CD4-positive, alpha-beta T cell (primary cell): ENCODE results near the gene NFKBIA. TPM values are rescaled to one million over a fixed set of nuclear protein-coding genes. Genes with fewer than 3 reads are reported as not detected.

Source experiments
- ATAC-seq: fragments of 200-7000 bp; cut with Tn5 transposase; one replicate; pipeline ENCODE4 v1.10.0; 2022; ENCODE audit warnings: mild to moderate bottlenecking; ENCODE audit not compliant: poor library complexity
- CTCF ChIA-PET: fragments of 350-600 bp; sonication (Branson Sonifier 250); formaldehyde crosslinking; loops from one replicate; lab custom pipeline; 2021; ENCODE audit warnings: antibody characterized with exemption, inconsistent platforms; lab: Charles Lee
- POLR2A ChIA-PET: fragments of 350-600 bp; sonication (Branson Sonifier 250); formaldehyde crosslinking; loops from one replicate; lab custom pipeline; 2021; ENCODE audit warnings: antibody characterized with exemption, inconsistent platforms; lab: Charles Lee
- DNase-seq, 14 experiments: peaks; one replicate each; pipeline ENCODE4 v3.0.0-alpha.2; 2013 to 2020; ENCODE audit warnings: mixed read lengths in 2 of 14
- H3K27ac ChIP-seq, 2 donors: one replicate each; pipeline versions ENCODE4 v1.5.1 to v1.7.0; 2013; ENCODE audit warnings: low read length in 2 of 2, low read depth in 1 of 2, mild to moderate bottlenecking in 1 of 2
- H3K27me3 ChIP-seq, 2 experiments: 1 replicate in 1 of 2; 2 replicates in 1 of 2; pipeline versions ENCODE4 v1.6.1 to v1.7.0; 2013; ENCODE audit warnings: low read length in 2 of 2, control low read depth in 1 of 2, mild to moderate bottlenecking in 1 of 2, moderate library complexity in 1 of 2; ENCODE audit not compliant: insufficient read depth in 2 of 2, control insufficient read depth in 1 of 2
- H3K36me3 ChIP-seq: one replicate; pipeline ENCODE4 v1.6.1; 2013; ENCODE audit warnings: low read length, control low read depth; ENCODE audit not compliant: insufficient read depth
- H3K4me1 ChIP-seq: one replicate; pipeline ENCODE4 v1.6.1; 2013; ENCODE audit warnings: low read length, control low read depth; ENCODE audit not compliant: insufficient read depth
- H3K4me3 ChIP-seq: one replicate; pipeline ENCODE4 v1.5.1; 2013; ENCODE audit warnings: mild to moderate bottlenecking, low read length, moderate library complexity
- H3K9me3 ChIP-seq, 2 experiments: 1 replicate in 1 of 2; 2 replicates in 1 of 2; pipeline versions ENCODE4 v1.6.1 to v1.7.0; 2013; ENCODE audit warnings: low read length in 2 of 2, mild to moderate bottlenecking in 2 of 2, control low read depth in 1 of 2, moderate library complexity in 1 of 2; ENCODE audit not compliant: control insufficient read depth in 1 of 2, insufficient read depth in 1 of 2
- H3K27ac Mint-ChIP-seq: one replicate; pipeline ENCODE4 v1.8.0; 2020; ENCODE audit warnings: mixed read lengths
- H3K27me3 Mint-ChIP-seq: one replicate; pipeline ENCODE4 v1.8.0; 2021; ENCODE audit warnings: mixed read lengths
- H3K36me3 Mint-ChIP-seq: one replicate; pipeline ENCODE4 v1.8.0; 2021; ENCODE audit warnings: low read depth, mixed read lengths
- H3K4me1 Mint-ChIP-seq: one replicate; pipeline ENCODE4 v1.8.0; 2021; ENCODE audit warnings: low read depth, mixed read lengths
- H3K4me3 Mint-ChIP-seq: one replicate; pipeline ENCODE4 v1.8.0; 2020; ENCODE audit warnings: mild to moderate bottlenecking, mixed read lengths
- H3K9me3 Mint-ChIP-seq: one replicate; pipeline ENCODE4 v1.8.0; 2020; ENCODE audit warnings: mixed read lengths
- intact Hi-C, 2 experiments: fragments of 100-400 bp; cut with DNase I in 1 of 2; cut with micrococcal nuclease in 1 of 2; formaldehyde crosslinking; loops; one replicate each; pipeline versions ENCODE4 v1.15.1 to v1.9.0; 2023 to 2025; cut with DNase I, micrococcal nuclease
- total RNA-seq, 174 experiments: library from RNA in 2 of 174; stranded (reverse) in 2 of 174; gene quantifications; one replicate each; pipeline ENCODE4 v1.2.3 and lab custom pipeline; 2021 to 2026
- TF ChIP-seq, protein P1 (sequence below): fragments of 200-600 bp; IDR thresholded peaks from one replicate; pipeline ENCODE4 v1.8.0; 2022; ENCODE audit warnings: antibody characterized with exemption, mild to moderate bottlenecking

Gene NFKBIA
- total RNA-seq, 2 experiments from 2014 or later, result 977 to 1,030 TPM

GRCh38 chr14:35387219-35387618 lies 17.3 kb downstream of the NFKBIA start:
- ChIA-PET CTCF (no interaction called here), POLR2A (no interaction called here)
- Mint-ChIP-seq H3K9me3 (no peaks in the 10 kb centered on the region), H3K4me1 (no peaks in the 10 kb centered on the region), H3K4me3 (no peak overlapping the region), H3K27me3 (no peaks in the 10 kb centered on the region), H3K27ac (no peak overlapping the region), H3K36me3 (no peaks in the 10 kb centered on the region)
- intact Hi-C loops, result loop anchor here in 1 of 2 experiments (5.0 kb wide), 1 partner anchor 35 kb away; no protein-coding TSS in a partner anchor
- H3K4me3 ChIP-seq, result no peak overlapping the region
- H3K27me3 ChIP-seq, result no peaks in the 10 kb centered on the region
- DNase-seq (no peak), ATAC-seq (no peak)
- TF ChIP-seq, protein P1, sequence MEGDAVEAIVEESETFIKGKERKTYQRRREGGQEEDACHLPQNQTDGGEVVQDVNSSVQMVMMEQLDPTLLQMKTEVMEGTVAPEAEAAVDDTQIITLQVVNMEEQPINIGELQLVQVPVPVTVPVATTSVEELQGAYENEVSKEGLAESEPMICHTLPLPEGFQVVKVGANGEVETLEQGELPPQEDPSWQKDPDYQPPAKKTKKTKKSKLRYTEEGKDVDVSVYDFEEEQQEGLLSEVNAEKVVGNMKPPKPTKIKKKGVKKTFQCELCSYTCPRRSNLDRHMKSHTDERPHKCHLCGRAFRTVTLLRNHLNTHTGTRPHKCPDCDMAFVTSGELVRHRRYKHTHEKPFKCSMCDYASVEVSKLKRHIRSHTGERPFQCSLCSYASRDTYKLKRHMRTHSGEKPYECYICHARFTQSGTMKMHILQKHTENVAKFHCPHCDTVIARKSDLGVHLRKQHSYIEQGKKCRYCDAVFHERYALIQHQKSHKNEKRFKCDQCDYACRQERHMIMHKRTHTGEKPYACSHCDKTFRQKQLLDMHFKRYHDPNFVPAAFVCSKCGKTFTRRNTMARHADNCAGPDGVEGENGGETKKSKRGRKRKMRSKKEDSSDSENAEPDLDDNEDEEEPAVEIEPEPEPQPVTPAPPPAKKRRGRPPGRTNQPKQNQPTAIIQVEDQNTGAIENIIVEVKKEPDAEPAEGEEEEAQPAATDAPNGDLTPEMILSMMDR, result no peak
- peaks cover 4% of the 10 kb centered on the region for H3K4me1 ChIP-seq
- H3K9me3 ChIP-seq, result no peaks in the 10 kb centered on the region
- H3K36me3 ChIP-seq, result no peaks in the 10 kb centered on the region
- H3K27ac ChIP-seq, result no peak overlapping the region

DNA sequence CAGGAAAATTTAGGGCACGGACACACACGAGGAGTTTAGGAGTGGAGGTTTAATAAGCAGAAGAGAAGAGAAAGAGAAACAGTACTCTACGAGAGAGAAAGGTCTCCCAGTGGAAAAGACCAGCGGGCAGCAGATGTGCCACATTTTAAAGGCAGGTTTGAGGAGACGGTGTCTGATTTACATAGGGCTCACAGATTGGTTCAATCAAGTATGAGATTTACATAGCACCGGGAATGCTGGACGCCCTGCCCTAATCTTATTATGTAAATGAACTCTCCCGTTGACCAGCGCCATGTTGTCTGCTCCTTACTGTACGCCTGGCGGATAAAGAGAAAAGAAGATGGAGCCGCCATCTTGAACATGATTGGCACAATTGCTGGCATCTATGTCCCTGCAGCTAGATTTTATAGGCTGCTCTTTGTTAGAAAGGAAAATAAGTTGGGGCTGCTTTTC lies 17.9 kb downstream of the NFKBIA start:
- no peak for ATAC-seq
- Histone ChIP-seq H3K36me3 (no peaks in the 10 kb centered on the region), H3K9me3 (no peaks in the 10 kb centered on the region), H3K4me1 (peaks cover 4% of the 10 kb centered on the region), H3K27ac (no peak overlapping the region), H3K27me3 (no peaks in the 10 kb centered on the region), H3K4me3 (no peak overlapping the region)
- no peaks in the 10 kb centered on the region for H3K9me3 Mint-ChIP-seq
- DNase-seq, result no peak
- ChIA-PET POLR2A (no interaction called here), CTCF (no interaction called here)
- H3K27ac Mint-ChIP-seq, result no peak overlapping the region
- intact Hi-C loops, result loop anchor here in 1 of 2 experiments (5.0 kb wide), 1 partner anchor 34 kb away; no protein-coding TSS in a partner anchor
- no peaks in the 10 kb centered on the region for H3K27me3 Mint-ChIP-seq
- H3K4me3 Mint-ChIP-seq, result no peak overlapping the region
- no peaks in the 10 kb centered on the region for H3K36me3 Mint-ChIP-seq
- TF ChIP-seq, protein P1, result no peak
- H3K4me1 Mint-ChIP-seq, result no peaks in the 10 kb centered on the region

- no peaks in the 10 kb centered on the region for H3K36me3 ChIP-seq
- no peaks in the 10 kb centered on the region for H3K4me1 ChIP-seq
- no peak overlapping the region for H3K4me3 Mint-ChIP-seq
- ATAC-seq (no peak), DNase-seq (no peak)
- H3K27ac Mint-ChIP-seq, result no peak overlapping the region
- ChIA-PET CTCF (no interaction called here), POLR2A (no interaction called here)
- no peaks in the 10 kb centered on the region for H3K9me3 ChIP-seq
- no peaks in the 10 kb centered on the region for H3K36me3 Mint-ChIP-seq
- no peak overlapping the region for H3K4me3 ChIP-seq
- H3K27me3 Mint-ChIP-seq, result no peaks in the 10 kb centered on the region
- no peaks in the 10 kb centered on the region for H3K9me3 Mint-ChIP-seq
- TF ChIP-seq, protein P1, result no peak
- H3K4me1 Mint-ChIP-seq, result no peaks in the 10 kb centered on the region
- intact Hi-C loops, result loop anchor here in 1 of 2 experiments (5.0 kb wide), 1 partner anchor 33 kb away; no protein-coding TSS in a partner anchor
- H3K27ac ChIP-seq, result no peak overlapping the region
- no peaks in the 10 kb centered on the region for H3K27me3 ChIP-seq
These were observed 19.3 kb downstream of the NFKBIA start for GRCh38 chr14:35385042-35385839.
